ENCODE results near the gene SETD4. TPM values are rescaled to one million over a fixed set of nuclear protein-coding genes. Genes with fewer than 3 reads are reported as not detected.

The SETD4 gene
- total RNA-seq, 1 donor from 2014 or later = 21.6 TPM

DNA sequence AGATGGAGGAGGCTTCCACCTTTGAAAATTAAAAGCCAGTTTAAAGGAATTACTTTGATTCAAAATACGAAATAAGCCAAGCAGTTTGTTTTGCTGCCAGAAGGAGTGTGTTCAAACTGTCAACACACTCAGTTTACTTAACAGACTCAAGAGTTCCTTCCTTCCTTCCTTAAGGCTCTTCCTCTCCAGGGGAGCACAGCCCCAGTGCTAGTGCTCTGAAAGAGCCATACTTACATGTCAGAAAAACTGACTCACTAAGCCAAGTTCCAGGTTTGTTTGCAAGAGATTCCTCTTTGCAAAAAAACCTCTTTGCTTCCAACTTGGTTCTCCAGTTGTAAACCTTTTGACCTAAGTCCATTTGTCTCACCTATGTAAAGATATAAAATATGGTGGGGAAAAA is 14.3 kb downstream of the SETD4 start:
- Histone ChIP-seq H3K4me2 (no peak overlapping the region), H2AFZ (replicated peaks) (no peak overlapping the region), H3K27me3 (no peaks in the 10 kb centered on the region), H3K79me2 (ENCODE audit: low read depth) (no peaks in the 10 kb centered on the region), H3K36me3 (peaks cover 10% of the 10 kb centered on the region), H3K9me3 (ENCODE audit: low read depth) (no peaks in the 10 kb centered on the region), H3K4me3 (no peak overlapping the region), H3F3A (ENCODE audit: low read depth) (no peaks in the 10 kb centered on the region), H3K27ac (no peak overlapping the region), H4K20me1 (ENCODE audit: low read depth) (no peaks in the 10 kb centered on the region), H3K4me1 (no peaks in the 10 kb centered on the region), H3K9ac (no peak overlapping the region)
- no peak overlapping the region for H3K4me3 Mint-ChIP-seq
- H3K27ac Mint-ChIP-seq = no peak overlapping the region
- no peaks in the 10 kb centered on the region for H3K4me1 Mint-ChIP-seq
- H3K27me3 Mint-ChIP-seq (ENCODE audit: insufficient read depth, low read depth) = no peaks in the 10 kb centered on the region
- peaks cover 50% of the 10 kb centered on the region for H3K36me3 Mint-ChIP-seq
- no peaks in the 10 kb centered on the region for H3K9me3 Mint-ChIP-seq
- DNase-seq (ENCODE audit: low spot score) = no peak
- TF ChIP-seq EZH2 (IDR thresholded peaks at IDR 0.05) (no peak), EZH2phosphoT487 (IDR thresholded peaks at IDR 0.05) (no peak)

DNA sequence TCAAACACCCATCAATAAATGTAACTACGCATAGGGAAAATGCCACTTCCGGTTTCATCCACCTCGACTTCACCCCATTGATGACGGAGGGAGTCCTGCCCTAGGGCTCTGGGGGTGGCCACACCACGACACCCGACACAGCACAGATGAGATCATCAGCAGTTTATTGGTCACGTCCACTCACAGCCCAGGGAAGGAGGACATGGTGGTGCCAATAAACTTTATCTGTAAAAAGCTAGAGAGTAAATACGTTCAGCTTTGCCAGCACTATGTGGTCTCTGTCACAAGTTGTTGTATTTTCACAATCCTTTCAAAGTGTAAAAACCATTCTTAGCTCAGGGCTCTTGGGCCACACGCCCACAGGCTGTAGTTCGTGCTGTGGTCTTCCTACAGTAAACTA is 16.3 kb downstream of the SETD4 start:
- Mint-ChIP-seq H3K4me1 (no peaks in the 10 kb centered on the region), H3K36me3 (peaks cover 40% of the 10 kb centered on the region), H3K27ac (no peak overlapping the region), H3K4me3 (no peak overlapping the region), H3K27me3 (ENCODE audit: insufficient read depth, low read depth) (no peaks in the 10 kb centered on the region), H3K9me3 (no peaks in the 10 kb centered on the region)
- Histone ChIP-seq H2AFZ (replicated peaks) (no peak overlapping the region), H3F3A (ENCODE audit: low read depth) (no peaks in the 10 kb centered on the region), H3K4me2 (no peak overlapping the region), H3K9me3 (ENCODE audit: low read depth) (no peaks in the 10 kb centered on the region), H3K79me2 (ENCODE audit: low read depth) (no peaks in the 10 kb centered on the region), H3K36me3 (peaks cover 10% of the 10 kb centered on the region), H3K9ac (no peak overlapping the region), H3K4me3 (no peak overlapping the region), H3K27me3 (no peaks in the 10 kb centered on the region), H4K20me1 (ENCODE audit: low read depth) (no peaks in the 10 kb centered on the region), H3K4me1 (no peaks in the 10 kb centered on the region), H3K27ac (no peak overlapping the region)
- no peak for DNase-seq (ENCODE audit: low spot score)
- TF ChIP-seq EZH2 (IDR thresholded peaks at IDR 0.05) (no peak), CTCF (IDR thresholded peaks at IDR 0.05) (no peak), EZH2phosphoT487 (IDR thresholded peaks at IDR 0.05) (no peak)

- Histone ChIP-seq H3K4me1 (no peaks in the 10 kb centered on the region), H3K4me3 (no peak overlapping the region), H3F3A (ENCODE audit: low read depth) (no peaks in the 10 kb centered on the region), H3K27me3 (no peaks in the 10 kb centered on the region), H3K27ac (no peak overlapping the region), H3K9ac (no peak overlapping the region), H2AFZ (replicated peaks) (no peak overlapping the region), H3K4me2 (no peak overlapping the region), H3K36me3 (peaks cover 10% of the 10 kb centered on the region), H3K79me2 (ENCODE audit: low read depth) (no peaks in the 10 kb centered on the region), H3K9me3 (ENCODE audit: low read depth) (no peaks in the 10 kb centered on the region), H4K20me1 (ENCODE audit: low read depth) (no peaks in the 10 kb centered on the region)
- TF ChIP-seq EZH2 (IDR thresholded peaks at IDR 0.05) (no peak), CTCF (IDR thresholded peaks at IDR 0.05) (no peak), EZH2phosphoT487 (IDR thresholded peaks at IDR 0.05) (no peak)
- H3K4me1 Mint-ChIP-seq = peaks cover 2% of the 10 kb centered on the region
- no peaks in the 10 kb centered on the region for H3K9me3 Mint-ChIP-seq
- no peaks in the 10 kb centered on the region for H3K27me3 Mint-ChIP-seq (ENCODE audit: insufficient read depth, low read depth)
- peaks cover 39% of the 10 kb centered on the region for H3K36me3 Mint-ChIP-seq
- DNase-seq (ENCODE audit: low spot score) = no peak
- no peak overlapping the region for H3K4me3 Mint-ChIP-seq
- no peak overlapping the region for H3K27ac Mint-ChIP-seq
Observed at GRCh38 chr21:36041910-36042309, 18.4 kb downstream of the SETD4 start.

- Histone ChIP-seq H3K36me3 (peaks cover 10% of the 10 kb centered on the region), H3K4me1 (no peaks in the 10 kb centered on the region), H3K9me3 (ENCODE audit: low read depth) (no peaks in the 10 kb centered on the region), H3K9ac (no peak overlapping the region), H3K27ac (no peak overlapping the region), H3K27me3 (no peaks in the 10 kb centered on the region), H4K20me1 (ENCODE audit: low read depth) (no peaks in the 10 kb centered on the region), H3K4me3 (no peak overlapping the region), H3K4me2 (no peak overlapping the region), H3F3A (ENCODE audit: low read depth) (no peaks in the 10 kb centered on the region), H3K79me2 (ENCODE audit: low read depth) (no peaks in the 10 kb centered on the region), H2AFZ (replicated peaks) (no peak overlapping the region)
- no peak for DNase-seq (ENCODE audit: low spot score)
- Mint-ChIP-seq H3K27ac (no peak overlapping the region), H3K36me3 (peaks cover 44% of the 10 kb centered on the region), H3K4me1 (peaks cover 2% of the 10 kb centered on the region), H3K9me3 (no peaks in the 10 kb centered on the region), H3K27me3 (ENCODE audit: insufficient read depth, low read depth) (peaks cover 3% of the 10 kb centered on the region), H3K4me3 (no peak overlapping the region)
- no peak for TF ChIP-seq EZH2phosphoT487 (IDR thresholded peaks at IDR 0.05)
- TF ChIP-seq CTCF (IDR thresholded peaks at IDR 0.05) = no peak
- TF ChIP-seq EZH2 (IDR thresholded peaks at IDR 0.05) = no peak
Observed at GRCh38 chr21:36040389-36040788, 19.9 kb downstream of the SETD4 start.

Measured in neural progenitor cell (in vitro differentiated cells).